BE2C (cell line): ENCODE results near the gene CFAP221.
A peak's percentile ranks its signal among the peaks of the same experiment; 100 is the strongest.

Source experiments
- DNase-seq: peaks from one replicate; pipeline ENCODE4 v3.0.0-alpha.2; 2020
- H3K27me3 ChIP-seq: fragments of 250-450 bp; sonication (Bioruptor Pico); 2 replicates; pipeline ENCODE4 v1.5.1; 2020; ENCODE audit warnings: mild to moderate bottlenecking
- H3K36me3 ChIP-seq: fragments of 250-450 bp; sonication (Bioruptor Pico); 2 replicates; pipeline ENCODE4 v1.5.1; 2020; ENCODE audit warnings: mild to moderate bottlenecking
- H3K4me1 ChIP-seq: fragments of 250-450 bp; sonication (Bioruptor Pico); 2 replicates; pipeline ENCODE4 v1.5.1; 2020
- H3K4me3 ChIP-seq: 2 replicates; pipeline ENCODE4 v1.5.1; 2011; ENCODE audit warnings: low read depth, low read length
- H3K9me3 ChIP-seq: fragments of 250-450 bp; sonication (Bioruptor Pico); 2 replicates; pipeline ENCODE4 v1.5.1; 2020
- CTCF ChIP-seq: IDR thresholded peaks from 2 replicates; pipeline ENCODE4 v1.5.1; 2012; ENCODE audit warnings: mild to moderate bottlenecking, low read depth, low read length

CFAP221 gene

DNA sequence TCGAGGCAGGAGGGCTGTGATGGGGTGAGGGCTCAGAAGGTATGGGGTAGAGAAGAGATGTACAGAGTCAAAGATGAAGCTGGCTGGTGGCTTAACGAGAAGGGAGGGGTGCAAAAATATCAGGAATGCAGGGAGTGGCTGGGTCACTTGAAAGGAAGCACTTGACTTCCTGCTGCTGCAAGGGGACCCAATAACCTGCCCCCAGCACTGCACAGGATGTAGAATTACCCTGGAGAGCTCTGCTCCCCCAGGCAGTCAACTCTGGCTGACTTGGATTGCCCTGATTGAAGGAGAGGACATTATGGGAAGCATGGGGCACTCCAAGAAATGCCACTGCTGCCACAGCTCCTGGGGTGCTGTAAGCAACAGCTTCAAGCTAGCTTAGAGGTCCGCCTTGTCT, 41.8 kb downstream of the CFAP221 start:
- Histone ChIP-seq H3K4me3 (no peak overlapping the region), H3K36me3 (no peaks in the 10 kb centered on the region), H3K27me3 (no peaks in the 10 kb centered on the region), H3K4me1 (no peaks in the 10 kb centered on the region; the same call in none of the 2 replicates), H3K9me3 (no peaks in the 10 kb centered on the region)
- no peak for DNase-seq
- TF ChIP-seq CTCF = no peak

GRCh38 chr2:119590873-119591272, 46.6 kb downstream of the CFAP221 start:
- peak; percentile 16 for DNase-seq
- H3K27me3 ChIP-seq = no peaks in the 10 kb centered on the region
- H3K9me3 ChIP-seq = no peaks in the 10 kb centered on the region
- no peaks in the 10 kb centered on the region for H3K36me3 ChIP-seq
- TF ChIP-seq CTCF = no peak
- no peak overlapping the region for H3K4me3 ChIP-seq
- peaks cover 4% of the 10 kb centered on the region; the same call in 1 of the 2 replicates for H3K4me1 ChIP-seq

- Histone ChIP-seq H3K27me3 (no peaks in the 10 kb centered on the region), H3K9me3 (no peaks in the 10 kb centered on the region), H3K4me3 (no peak overlapping the region), H3K4me1 (peaks cover 4% of the 10 kb centered on the region; the same call in 1 of the 2 replicates), H3K36me3 (no peaks in the 10 kb centered on the region)
- TF ChIP-seq CTCF = no peak
- DNase-seq = no peak
Measured at GRCh38 chr2:119591523-119591922, 47.3 kb downstream of the CFAP221 start.

DNA sequence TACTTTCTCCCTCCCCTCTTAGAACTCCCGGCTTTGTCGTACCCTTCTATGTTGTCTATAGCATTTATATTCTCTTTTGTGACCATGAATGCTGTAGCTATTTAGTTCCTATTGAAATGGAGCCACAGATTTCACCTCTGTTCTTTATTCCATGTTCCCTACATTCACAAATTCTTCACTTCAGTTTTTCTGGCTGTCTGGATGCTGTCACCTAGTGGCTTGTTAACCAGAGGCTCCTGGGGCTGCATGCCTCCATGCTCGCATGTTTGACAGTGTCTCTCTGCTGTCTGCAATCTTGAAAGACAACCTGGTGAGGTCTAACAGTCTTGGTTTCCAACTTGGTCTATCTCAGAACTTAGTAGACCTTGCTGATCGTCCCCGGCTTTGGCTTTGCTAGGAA, 48.2 kb downstream of the CFAP221 start:
- no peaks in the 10 kb centered on the region for H3K27me3 ChIP-seq
- TF ChIP-seq CTCF = peak; percentile 10; the same call in 1 of the 2 replicates
- H3K9me3 ChIP-seq = no peaks in the 10 kb centered on the region
- H3K4me3 ChIP-seq = no peak overlapping the region
- H3K36me3 ChIP-seq = no peaks in the 10 kb centered on the region
- H3K4me1 ChIP-seq = peaks cover 4% of the 10 kb centered on the region; the same call in 1 of the 2 replicates
- no peak for DNase-seq

DNA sequence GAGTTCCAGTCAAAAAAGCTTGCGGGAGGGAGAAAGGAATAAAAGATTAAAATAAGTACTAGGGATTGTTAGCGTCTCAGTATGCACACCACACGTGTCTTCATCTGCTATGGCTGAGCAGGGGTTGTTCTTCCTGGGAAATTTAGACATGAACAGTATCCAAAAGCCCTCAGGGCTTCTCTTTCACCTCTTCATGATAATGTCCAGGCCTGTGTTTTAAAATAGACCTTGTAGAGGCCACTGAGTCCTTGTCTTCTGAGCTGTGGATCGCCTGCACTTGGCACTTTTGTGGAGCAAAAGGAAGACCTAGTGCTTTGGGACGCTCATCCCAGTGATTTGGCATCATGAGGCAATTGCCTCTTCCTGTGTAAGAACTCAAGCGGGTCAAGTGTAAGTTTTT, 52.4 kb downstream of the CFAP221 start:
- no peaks in the 10 kb centered on the region for H3K27me3 ChIP-seq
- no peaks in the 10 kb centered on the region for H3K4me1 ChIP-seq
- no peaks in the 10 kb centered on the region for H3K36me3 ChIP-seq
- H3K4me3 ChIP-seq = no peak overlapping the region
- no peak for DNase-seq
- H3K9me3 ChIP-seq = no peaks in the 10 kb centered on the region
- no peak for TF ChIP-seq CTCF

GRCh38 chr2:119598596-119599263, 54.5 kb downstream of the CFAP221 start:
- no peaks in the 10 kb centered on the region for H3K36me3 ChIP-seq
- no peak for TF ChIP-seq CTCF
- DNase-seq = no peak
- H3K9me3 ChIP-seq = no peaks in the 10 kb centered on the region
- no peaks in the 10 kb centered on the region for H3K4me1 ChIP-seq
- H3K4me3 ChIP-seq = no peak overlapping the region
- no peaks in the 10 kb centered on the region for H3K27me3 ChIP-seq
